OCI-M2 (cell line): ENCODE data around the gene ADCK2.
"Not testable (repeated sequence)": the region's sequence is repeated elsewhere in the genome, so short reads cannot be mapped to it uniquely, and the experiment has no call there.

ENCODE experiments used
- DNase-seq: peaks from one replicate; lab custom pipeline; 2025; ENCODE audit not compliant: unreplicated experiment; lab: John Stamatoyannopoulos, UW

The ADCK2 gene

DNA sequence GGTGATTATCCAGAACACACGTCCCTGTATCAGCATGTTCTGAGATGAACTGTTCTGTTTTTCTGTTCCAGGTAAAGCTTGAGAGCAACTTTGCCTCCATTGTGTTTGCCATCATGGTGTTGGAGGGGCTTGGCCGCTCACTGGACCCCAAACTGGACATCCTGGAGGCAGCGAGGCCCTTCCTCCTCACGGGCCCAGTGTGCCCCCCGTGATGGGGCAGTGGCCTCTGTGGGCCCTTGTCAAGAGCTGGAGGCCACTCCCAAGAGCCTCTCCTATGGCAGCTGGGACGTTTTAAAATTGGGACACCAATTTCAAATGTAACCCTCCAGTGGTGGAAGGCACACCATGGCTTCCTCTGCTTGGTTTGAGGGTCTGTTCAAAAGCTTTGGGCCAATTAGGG lies 21.8 kb downstream of the ADCK2 start:
- no peak for DNase-seq

DNA sequence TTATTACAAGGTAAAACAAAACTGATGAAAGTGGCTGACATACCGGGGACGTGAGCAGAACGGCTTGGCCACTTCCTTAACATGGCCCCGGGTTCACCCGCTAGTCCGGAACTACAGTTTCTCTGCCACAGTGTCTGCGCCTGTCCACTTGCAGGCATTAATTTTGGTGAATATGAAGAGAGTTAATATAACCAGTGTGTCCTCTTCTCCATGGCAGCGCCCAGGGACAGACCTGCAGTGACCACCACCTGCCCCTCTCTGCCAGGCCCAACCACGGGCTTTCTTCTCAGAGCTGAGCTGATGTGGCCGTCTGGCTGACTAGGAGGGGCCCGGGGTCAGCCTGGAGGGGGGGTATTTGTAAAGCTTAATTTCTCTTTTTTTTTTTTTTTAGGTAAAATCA lies 22.6 kb downstream of the ADCK2 start:
- no peak for DNase-seq

DNA sequence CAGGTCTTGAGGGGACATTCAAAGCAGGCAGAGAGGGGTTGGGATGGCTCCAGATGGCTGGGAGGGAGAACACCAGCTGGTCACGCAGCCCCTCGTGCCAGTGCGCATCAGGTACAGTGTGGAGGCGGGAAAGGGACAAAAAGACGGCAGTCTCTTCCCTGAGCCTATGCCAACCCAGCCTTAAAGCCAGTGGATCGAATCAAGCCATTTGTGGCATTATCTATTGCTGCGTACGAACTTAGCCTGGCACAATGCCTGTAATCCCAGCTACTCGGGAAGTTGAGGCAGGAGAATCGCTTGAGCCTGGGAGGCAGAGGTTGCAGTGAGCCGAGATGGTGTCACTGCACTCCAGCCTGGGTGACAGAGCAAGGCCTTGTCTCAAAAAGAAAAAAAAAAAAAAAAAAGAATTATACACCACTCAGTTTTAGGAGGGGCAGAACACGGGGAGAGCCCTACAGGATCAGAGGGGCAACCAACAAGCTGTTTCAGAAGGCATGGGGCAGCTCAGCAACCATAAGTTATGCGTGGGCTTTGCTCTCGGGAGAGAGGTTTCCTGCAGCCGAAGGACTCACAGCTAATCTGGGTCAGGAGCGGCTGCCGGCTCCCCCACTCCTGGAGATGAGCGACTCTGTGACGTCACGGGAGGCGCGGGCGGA lies 23.4 kb downstream of the ADCK2 start:
- no peak for DNase-seq

DNA sequence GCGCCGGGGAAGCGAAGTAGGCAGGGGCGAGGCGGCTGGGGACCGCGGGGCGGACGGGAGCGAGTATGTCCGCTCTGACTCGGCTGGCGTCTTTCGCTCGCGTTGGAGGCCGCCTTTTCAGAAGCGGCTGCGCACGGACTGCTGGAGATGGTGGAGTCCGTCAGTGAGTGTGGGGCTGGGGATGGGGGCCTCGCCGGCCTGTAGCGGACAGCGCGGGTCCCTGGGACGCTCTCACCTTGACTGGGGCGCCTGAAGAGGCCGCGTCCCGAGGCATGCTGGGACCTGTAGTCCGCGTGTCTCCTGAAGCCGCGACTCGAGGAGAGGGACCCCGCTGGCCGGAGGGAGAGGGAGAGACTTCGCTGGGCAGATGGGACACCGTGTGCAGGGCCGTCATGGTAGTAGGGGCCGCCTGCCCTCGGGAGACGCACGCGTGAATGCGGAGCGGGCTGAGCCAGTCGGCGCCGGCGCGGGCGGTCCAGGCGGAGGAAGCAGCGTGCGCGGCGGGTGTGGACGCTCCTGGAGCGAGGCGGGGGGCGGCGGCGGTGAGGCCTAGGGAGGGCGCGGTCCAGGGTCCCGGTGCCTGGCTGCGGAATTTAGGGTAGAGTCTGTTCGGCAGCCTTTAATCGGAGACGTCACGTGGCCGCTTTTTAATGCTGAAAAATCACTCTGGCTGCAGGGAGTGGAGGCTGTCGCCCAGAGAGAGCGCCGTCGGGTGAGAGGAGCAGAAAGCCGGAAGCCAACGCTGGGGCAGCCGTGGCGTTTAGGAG lies 24.1 kb downstream of the ADCK2 start, which contains the start of gene NDUFB2:
Gene NDUFB2, plus strand, starts transcription at position 29 of the 767 bp plus-strand sequence. Its CDS starts 37 bp downstream, at position 66.
- peak; percentile 95 for DNase-seq

DNA sequence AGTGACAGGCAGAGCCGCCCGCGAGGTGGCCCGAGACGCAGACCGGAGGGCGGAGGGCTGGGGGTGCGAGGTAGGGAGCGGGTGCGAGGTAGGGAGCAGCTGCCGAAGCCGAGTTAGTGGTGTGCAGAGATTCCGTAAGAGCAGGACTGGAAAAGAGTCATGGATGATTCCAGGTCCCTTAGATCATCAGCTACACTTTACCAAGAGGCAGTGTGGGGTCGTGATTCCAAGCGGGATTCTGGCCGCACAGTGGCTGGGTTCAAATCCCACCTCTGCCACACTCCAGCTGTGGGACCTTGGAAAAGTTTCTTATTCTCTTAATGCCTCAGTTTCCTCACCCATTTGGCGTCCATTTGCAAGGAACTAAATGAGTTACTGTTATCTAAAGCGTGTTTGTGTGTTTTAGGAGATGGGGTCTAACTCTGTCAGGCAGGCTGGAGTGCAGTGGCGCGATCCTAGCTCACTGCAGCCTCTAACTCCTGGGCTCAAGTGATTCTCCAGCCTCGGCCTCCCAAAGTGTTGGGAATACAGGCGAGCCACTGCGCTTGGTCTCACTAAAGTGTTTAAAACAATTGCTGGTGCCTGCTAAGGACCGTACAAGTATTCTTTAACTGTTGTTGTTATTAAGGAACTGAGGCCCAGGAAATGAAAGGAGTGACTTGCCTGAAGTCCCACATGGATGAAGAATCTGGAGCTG lies 24.9 kb downstream of the ADCK2 start:
- no peak for DNase-seq

DNA sequence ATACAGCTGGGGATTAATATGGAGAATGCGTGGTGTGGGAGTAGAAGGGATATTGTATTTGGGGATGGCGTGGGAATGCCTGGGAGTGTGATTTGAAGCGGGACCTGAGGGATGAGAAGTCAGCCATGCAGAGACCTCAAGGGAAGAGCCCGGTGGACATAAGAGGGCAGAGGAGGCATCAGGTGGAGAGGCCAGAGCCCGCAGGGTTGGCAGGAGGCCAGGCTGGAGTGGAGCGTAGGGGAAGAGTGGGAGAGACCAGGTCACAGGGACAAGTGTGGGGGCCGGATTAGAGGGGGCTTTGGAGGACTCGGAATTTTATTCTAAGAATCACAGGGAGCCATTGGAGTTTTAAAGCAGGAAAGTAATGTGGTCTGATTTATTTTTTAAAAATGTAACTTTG lies 25.7 kb downstream of the ADCK2 start:
- no peak for DNase-seq

DNA sequence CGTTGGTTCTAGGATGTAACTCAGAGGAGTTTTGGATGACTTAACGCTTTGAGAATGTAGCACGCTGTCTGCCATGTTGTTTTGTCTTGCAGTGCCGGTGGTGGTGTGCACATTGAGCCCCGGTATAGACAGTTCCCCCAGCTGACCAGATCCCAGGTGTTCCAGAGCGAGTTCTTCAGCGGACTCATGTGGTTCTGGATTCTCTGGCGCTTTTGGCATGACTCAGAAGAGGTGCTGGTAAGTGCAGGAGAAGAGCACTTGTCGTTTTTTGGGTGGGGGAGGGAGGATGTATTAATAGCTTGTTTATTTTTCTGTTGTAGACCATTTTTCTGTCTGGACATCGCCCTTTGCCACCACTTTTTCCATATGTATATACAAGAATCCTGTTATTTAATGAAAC lies 30.0 kb downstream of the ADCK2 start:
- DNase-seq, result no peak

DNA sequence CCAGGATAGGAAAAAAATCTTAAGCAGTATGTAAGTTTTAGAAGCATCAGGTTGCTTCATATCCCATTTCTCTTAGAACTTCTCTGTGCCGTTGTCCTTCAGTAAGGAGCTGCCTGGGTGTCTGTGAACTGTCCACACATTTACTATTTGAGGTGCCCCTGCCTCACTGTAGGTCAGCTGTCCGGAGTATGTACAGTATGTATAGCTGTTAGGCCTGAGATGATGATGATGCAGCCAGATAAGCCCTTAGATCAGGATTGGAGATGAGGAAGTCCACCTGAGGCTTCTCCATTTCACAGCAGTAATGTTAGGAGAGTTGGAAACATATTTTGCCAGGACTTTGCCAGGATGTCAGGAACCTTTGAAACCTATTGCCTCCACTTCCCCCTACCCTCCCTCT lies 31.5 kb downstream of the ADCK2 start:
- DNase-seq, result no peak

DNA sequence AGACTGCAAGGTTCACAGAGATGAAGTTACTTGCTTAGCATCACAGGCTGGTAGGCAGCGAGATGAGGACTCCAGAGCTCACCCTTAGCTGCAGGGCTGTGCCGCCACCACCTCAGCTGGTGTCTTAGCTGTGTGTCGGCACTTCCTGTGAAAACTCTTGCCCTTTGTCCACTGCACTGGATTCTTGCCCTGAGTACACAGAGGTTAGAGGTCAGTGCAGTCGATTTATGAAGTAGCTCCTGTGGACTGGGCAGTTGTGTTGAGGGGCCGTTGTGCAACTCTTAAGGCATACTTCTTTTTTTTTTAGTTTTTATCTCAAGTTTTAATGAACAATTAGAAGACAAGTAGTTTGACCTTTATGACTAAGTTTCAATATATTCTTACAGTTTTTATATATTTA lies 34.4 kb downstream of the ADCK2 start:
- no peak for DNase-seq

DNA sequence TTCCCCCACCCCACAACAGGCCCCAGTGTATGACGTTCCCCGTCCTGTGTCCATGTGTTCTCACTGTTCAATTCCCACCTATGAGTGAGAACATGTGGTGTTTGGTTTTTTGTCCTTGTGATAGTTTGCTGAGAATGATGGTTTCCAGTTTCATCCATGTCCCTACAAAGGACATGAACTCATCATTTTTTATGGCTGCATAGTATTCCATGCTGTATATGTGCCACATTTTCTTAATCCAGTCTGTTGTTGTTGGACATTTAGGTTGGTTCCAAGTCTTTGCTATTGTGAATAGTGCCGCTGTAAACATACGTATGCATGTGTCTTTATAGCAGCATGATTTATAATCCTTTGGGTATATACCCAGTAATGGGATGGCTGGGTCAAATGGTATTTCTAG lies 36.0 kb downstream of the ADCK2 start:
- DNase-seq, result not testable (repeated sequence)

DNA sequence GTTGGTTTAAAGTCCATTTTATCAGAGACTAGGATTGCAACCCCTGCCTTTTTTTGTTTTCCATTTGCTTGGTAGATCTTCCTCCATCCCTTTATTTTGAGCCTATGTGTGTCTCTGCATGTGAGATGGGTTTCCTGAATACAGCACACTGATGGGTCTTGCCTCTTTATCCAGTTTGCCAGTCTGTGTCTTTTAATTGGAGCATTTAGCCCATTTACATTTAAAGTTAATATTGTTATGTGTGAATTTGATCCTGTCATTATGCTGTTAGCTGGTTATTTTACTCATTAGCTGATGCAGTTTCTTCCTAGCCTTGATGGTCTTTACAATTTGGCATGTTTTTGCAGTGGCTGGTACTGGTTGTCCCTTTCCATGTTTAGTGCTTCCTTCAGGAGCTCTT lies 39.6 kb downstream of the ADCK2 start:
- DNase-seq, result not testable (repeated sequence)

DNA sequence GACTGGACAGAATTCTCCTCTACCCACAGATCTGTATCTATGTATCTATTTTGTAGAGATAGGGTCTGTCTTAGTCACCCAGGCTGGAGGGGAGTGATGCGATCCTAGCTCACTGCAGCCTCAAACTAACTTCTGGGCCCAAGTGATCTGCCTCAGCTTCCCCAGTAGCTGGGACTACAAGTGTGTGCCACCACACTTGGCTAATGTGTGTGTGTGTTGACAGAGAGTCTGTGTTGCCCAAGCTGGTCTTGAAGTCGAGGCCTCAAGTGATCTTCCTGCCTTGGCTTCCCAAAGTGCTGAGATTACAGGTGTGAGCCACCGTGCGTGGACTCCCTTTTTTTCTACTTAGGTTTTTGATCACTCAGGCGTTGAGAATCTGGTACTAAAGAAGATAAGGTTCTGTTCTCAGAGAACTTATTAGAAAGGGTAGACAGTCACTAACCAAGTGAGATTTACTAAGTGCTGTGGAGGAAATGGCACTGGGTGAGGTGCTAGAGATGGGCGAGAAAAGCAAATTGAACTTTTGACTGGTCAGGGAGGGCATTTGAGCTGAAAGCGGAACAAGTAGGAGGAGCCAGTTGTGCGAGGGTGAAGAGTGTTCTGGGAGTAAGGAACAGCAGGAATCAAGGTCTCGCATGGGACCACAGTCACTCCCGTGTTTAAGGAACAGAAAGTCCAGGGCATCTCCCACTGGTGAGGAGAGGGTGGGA lies 41.7 kb downstream of the ADCK2 start:
- no peak for DNase-seq

DNA sequence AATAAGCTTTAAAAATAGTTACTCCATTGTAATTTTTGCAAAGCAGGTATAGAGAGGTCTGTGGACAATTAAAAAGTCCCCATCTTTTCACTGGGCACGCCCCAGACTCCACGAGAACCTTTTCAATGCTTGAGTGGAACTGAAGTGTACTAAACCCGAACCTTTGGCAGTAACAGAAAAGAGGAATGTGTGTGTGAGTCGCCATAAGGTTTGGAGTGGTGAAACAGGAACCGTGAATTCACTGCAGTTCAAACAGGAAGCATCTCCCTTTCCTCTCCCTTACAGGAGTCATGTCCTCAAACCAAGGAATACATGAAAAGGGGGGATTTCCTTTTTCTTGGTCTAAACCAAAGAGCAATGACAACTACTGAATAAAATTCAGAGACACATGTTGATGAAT lies 47.0 kb downstream of the ADCK2 start:
- no peak for DNase-seq

DNA sequence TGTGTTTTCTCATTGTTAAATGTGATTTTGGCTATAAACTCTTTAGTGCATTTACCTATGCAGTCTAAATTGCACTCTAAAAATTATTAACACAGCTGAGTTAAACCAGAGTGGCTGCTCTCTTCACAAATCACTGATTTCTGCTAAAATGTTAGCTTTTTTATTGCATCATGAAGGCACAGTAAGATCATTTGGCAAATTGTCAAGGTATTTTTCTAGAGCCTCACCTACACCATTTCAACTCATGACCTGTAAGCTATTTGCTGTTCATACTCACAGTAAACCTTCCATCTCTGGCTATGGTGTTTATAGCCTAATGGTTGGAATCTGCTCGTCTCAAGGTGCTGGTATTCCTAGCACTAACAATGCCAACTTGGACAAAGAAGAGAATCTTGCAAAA lies 49.5 kb downstream of the ADCK2 start:
- DNase-seq, result no peak

DNA sequence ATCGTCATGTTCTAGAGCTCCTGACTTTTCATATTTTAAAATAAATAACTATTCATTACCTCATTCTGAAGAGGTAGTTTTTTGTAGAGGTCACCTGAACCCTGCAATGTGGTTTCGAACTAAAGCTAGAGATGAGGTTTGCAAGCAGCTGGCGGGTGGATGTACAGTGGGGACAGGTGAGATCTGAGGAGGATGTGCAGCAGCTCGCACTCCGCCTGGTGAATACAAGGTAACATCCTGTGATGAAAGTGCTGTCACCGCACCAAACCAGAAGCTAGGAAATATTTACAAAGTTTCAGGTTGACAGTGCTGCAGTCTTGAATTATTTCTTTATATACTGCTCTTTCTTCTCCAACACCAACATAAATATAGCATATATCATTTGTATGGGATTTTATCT lies 50.3 kb downstream of the ADCK2 start:
- DNase-seq, result no peak

DNA sequence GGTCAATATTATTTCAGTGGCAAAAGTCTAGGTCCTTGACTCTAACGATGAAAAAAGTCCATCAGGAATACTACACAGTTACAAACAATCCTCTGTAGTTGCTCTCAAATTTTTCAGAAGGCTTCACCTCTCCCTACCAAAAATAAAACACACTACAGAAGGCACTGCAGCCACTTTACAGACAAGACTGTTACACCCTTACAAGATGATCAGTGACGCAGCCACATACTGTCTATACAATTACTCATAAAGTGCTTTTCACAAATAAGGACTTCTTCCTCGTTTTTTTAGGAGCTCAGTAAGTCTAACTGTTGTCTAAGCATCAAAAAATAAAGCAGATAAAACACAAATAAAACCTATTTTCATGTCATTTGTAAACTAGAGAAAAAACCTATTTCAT lies 50.8 kb downstream of the ADCK2 start:
- DNase-seq, result no peak

DNA sequence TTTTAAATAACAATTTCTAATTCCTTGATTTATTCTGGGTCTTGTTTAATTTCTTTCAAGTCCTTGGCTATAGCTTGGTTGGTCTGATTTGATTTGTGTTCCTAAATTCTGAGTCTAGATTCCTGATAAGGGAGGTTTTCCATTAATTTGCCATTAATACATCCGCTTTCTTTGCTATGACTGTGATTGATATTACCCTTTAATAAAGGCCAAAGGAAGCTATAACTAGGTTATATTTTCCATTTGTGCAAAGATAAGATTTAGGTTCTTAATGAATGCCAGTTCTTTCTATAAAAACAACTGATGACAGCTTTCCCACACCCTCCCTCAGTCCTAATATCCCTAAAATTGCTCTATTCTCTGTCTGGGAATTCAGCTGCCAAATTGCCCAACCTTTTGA lies 52.0 kb downstream of the ADCK2 start:
- no peak for DNase-seq

DNA sequence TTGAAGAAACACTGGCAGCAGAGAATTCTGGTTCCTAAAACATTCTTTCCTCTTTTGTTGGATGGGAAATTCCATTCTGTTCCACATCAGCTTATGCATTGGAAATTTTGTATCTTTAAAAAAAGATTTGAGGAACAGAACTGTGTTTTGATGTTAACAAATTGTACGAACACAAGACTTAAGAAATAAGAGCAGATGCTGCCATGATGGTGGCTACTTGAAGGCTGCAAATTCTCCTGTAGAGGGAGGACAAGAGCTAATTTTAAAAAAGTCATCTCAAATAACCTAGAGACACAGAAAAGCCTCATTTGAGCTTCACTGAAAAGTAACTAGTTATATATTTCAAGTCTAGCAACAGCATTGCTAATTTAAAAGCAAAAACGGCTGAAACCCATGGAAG lies 53.5 kb downstream of the ADCK2 start:
- no peak for DNase-seq

DNA sequence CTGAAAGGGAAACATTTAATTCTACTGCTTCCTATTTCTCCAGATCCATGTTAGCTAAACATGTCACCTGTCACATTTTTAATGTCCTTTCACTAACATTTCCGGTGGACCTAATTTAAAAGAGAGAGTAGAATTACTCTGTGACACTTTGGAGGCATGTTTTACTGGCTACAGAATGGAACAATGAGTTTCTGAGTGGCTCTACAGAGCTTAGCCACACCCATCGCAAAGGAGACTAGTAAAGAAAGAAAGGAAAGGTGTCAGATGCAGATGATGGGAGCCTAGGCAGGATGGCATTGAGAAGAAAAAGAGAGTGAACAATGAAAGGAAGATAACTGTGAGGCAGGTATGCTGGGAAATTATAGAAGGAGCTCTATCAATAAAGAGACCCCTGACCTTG lies 59.7 kb downstream of the ADCK2 start:
- DNase-seq, result no peak

DNA sequence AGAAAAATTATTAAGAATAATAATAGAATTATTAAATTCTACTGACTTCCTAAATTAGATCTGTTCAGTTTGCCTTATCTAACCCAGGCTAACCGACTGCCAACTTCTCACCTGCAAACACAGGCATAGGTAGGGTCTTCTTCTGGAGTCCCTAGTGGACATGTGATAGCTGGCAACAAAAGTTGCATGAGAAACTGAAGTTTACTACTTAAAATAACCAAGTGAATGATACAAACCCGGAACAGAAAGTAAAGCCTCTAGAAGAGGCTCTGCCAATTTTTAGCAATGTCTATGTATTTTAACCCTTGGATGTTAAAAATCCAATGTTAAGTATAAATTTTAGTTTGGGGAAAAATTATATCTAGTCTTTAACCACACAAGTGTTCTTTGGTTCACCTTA lies 61.4 kb downstream of the ADCK2 start:
- no peak for DNase-seq

DNA sequence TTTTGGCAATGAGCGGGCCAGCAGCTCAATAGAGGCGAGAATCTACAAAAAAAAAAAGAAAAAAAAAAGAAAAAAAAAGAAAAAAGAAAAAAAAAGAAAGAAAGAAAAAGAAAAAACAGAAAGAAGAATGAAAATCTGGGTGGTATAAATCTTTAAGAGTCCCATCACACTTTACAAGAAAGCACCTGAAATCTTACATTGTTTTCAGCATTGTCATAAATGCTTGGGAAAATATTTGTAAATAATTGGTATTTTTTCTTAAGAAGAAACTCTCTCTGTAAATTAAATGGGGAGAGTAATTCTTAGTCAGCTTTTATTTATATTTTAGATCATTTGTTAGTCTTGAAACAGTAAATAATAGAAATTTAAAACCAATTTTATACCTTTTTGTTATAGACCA lies 62.0 kb downstream of the ADCK2 start:
- DNase-seq, result no peak

DNA sequence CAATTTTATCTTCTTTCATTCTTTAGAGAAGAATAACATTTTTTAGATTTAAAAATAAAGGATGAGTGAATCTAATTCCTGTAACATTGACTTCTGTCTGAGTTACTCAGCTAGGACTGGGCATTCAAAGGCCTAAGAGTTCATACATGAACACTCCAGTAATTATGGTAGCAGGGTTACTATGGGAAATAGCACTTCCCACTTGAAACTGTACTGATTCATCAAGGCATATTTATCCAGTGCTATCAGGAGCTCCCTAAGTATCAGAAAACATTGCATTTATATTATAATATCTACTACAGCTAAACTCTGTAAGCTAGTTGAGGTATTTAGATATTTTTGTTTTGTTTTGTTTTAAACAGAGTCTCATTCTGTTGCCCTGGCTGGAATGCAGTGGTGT lies 65.5 kb downstream of the ADCK2 start:
- DNase-seq, result no peak
